Measurements from ENCODE around the gene ABHD14A.

Gene ABHD14A

GRCh38 chr3:52020796-52021195 lies 45.9 kb downstream of the ABHD14A start:
- DNase-seq (ENCODE audit: low read depth) = no peak

GRCh38 chr3:52021489-52022268 lies 46.8 kb downstream of the ABHD14A start:
- DNase-seq (ENCODE audit: low read depth) = no peak

- peak; percentile 34 for DNase-seq (ENCODE audit: low read depth)
These were observed 47.6 kb downstream of the ABHD14A start for GRCh38 chr3:52022323-52023100.

GRCh38 chr3:52023101-52023770 lies 48.4 kb downstream of the ABHD14A start:
- no peak for DNase-seq (ENCODE audit: low read depth)

- DNase-seq (ENCODE audit: low read depth) = no peak
These were observed 49.2 kb downstream of the ABHD14A start for GRCh38 chr3:52023860-52024764.

GRCh38 chr3:52024765-52025452 lies 50.0 kb downstream of the ABHD14A start:
- no peak for DNase-seq (ENCODE audit: low read depth)

- DNase-seq (ENCODE audit: low read depth) = no peak
These were observed 50.6 kb downstream of the ABHD14A start for GRCh38 chr3:52025453-52025852.

- DNase-seq (ENCODE audit: low read depth) = no peak
These were observed 51.2 kb downstream of the ABHD14A start for GRCh38 chr3:52026041-52026440.

GRCh38 chr3:52028572-52028971 lies 53.7 kb downstream of the ABHD14A start:
- peak; percentile 46 for DNase-seq (ENCODE audit: low read depth)

- DNase-seq (ENCODE audit: low read depth) = no peak
These were observed 54.2 kb downstream of the ABHD14A start for GRCh38 chr3:52029053-52029452.

- no peak for DNase-seq (ENCODE audit: low read depth)
These were observed 54.7 kb downstream of the ABHD14A start for GRCh38 chr3:52029535-52029934.

Data from ELR (cell line).